ENCODE results near the gene IP6K3. TPM values are rescaled to one million over a fixed set of nuclear protein-coding genes. Genes with fewer than 3 reads are reported as not detected.

Gene IP6K3
- polyA plus RNA-seq, 3 donors: not detected

- Mint-ChIP-seq H3K4me3 (no peak overlapping the region), H3K36me3 (peaks cover 6 to 37% of the 10 kb centered on the region in 2 donors), H3K27ac (peak overlapping the region in 1 of 7 donors; percentile 15), H3K4me1 (no peaks in the 10 kb centered on the region), H3K27me3 (ENCODE audit: low read depth in 3 of 3) (peaks cover 0 to 2% (median 0%) of the 10 kb centered on the region in 3 donors), H3K9me3 (no peaks in the 10 kb centered on the region)
- WGBS (ENCODE audit: insufficient coverage): 96% methylated on average over 2 of the region's 2 CpGs
- TF ChIP-seq CTCF (IDR thresholded peaks at IDR 0.05): no peak
- H3K27ac ChIP-seq (ENCODE audit: low read depth in 1 of 2, low read length in 2 of 2): no peak overlapping the region
- no peaks in the 10 kb centered on the region for H3K9me3 ChIP-seq (replicated peaks in 1 of 2; ENCODE audit: control insufficient read depth in 1 of 2, insufficient read depth in 1 of 2, low read length in 2 of 2)
- H3K36me3 ChIP-seq (replicated peaks in 1 of 2; ENCODE audit: control insufficient read depth in 1 of 2, insufficient read depth in 2 of 2, low read length in 2 of 2): no peaks in the 10 kb centered on the region
- no peaks in the 10 kb centered on the region for H3K4me1 ChIP-seq (ENCODE audit: control insufficient read depth in 1 of 2, insufficient read depth in 2 of 2, low read length in 2 of 2)
- intact Hi-C loops (cut with micrococcal nuclease): no loop called here
- no peaks in the 10 kb centered on the region for H3K27me3 ChIP-seq (ENCODE audit: control insufficient read depth in 2 of 2, insufficient read depth in 2 of 2, low read length in 2 of 2)
- DNase-seq: no peak
- no peak overlapping the region for H2AFZ ChIP-seq (ENCODE audit: insufficient read depth, low read depth, low read length, poor library complexity, severe bottlenecking)
- H3K79me2 ChIP-seq (ENCODE audit: insufficient read depth, low read length): no peaks in the 10 kb centered on the region
- H3K4me3 ChIP-seq (replicated peaks in 1 of 3; ENCODE audit: low read depth in 2 of 3, low read length in 3 of 3): no peak overlapping the region
- H3K4me2 ChIP-seq (replicated peaks; ENCODE audit: extremely low read depth, low read length, poor library complexity, severe bottlenecking): no peak overlapping the region
- no peak overlapping the region for H3K9ac ChIP-seq (ENCODE audit: insufficient read depth, low read length, poor library complexity, severe bottlenecking)
- no peaks in the 10 kb centered on the region for H4K20me1 ChIP-seq (ENCODE audit: insufficient read depth, low read length)
Measured at GRCh38 chr6:33677689-33678088, 69.0 kb downstream of the IP6K3 start.

- Histone ChIP-seq H3K27ac (ENCODE audit: low read depth in 1 of 2, low read length in 2 of 2) (no peak overlapping the region), H3K36me3 (replicated peaks in 1 of 2; ENCODE audit: control insufficient read depth in 1 of 2, insufficient read depth in 2 of 2, low read length in 2 of 2) (no peaks in the 10 kb centered on the region), H3K9ac (ENCODE audit: insufficient read depth, low read length, poor library complexity, severe bottlenecking) (no peak overlapping the region), H4K20me1 (ENCODE audit: insufficient read depth, low read length) (no peaks in the 10 kb centered on the region), H3K27me3 (ENCODE audit: control insufficient read depth in 2 of 2, insufficient read depth in 2 of 2, low read length in 2 of 2) (no peaks in the 10 kb centered on the region), H3K4me3 (replicated peaks in 1 of 3; ENCODE audit: low read depth in 2 of 3, low read length in 3 of 3) (no peak overlapping the region), H3K4me1 (ENCODE audit: control insufficient read depth in 1 of 2, insufficient read depth in 2 of 2, low read length in 2 of 2) (no peaks in the 10 kb centered on the region), H3K79me2 (ENCODE audit: insufficient read depth, low read length) (no peaks in the 10 kb centered on the region), H3K9me3 (replicated peaks in 1 of 2; ENCODE audit: control insufficient read depth in 1 of 2, insufficient read depth in 1 of 2, low read length in 2 of 2) (no peaks in the 10 kb centered on the region), H2AFZ (ENCODE audit: insufficient read depth, low read depth, low read length, poor library complexity, severe bottlenecking) (no peak overlapping the region), H3K4me2 (replicated peaks; ENCODE audit: extremely low read depth, low read length, poor library complexity, severe bottlenecking) (no peak overlapping the region)
- no peaks in the 10 kb centered on the region for H3K4me1 Mint-ChIP-seq
- H3K27me3 Mint-ChIP-seq (ENCODE audit: low read depth in 3 of 3): peaks cover 0 to 2% (median 0%) of the 10 kb centered on the region in 3 donors
- no peak overlapping the region for H3K4me3 Mint-ChIP-seq
- 58% methylated on average over 6 of the region's 8 CpGs for WGBS (ENCODE audit: insufficient coverage)
- H3K36me3 Mint-ChIP-seq: peaks cover 6 to 35% of the 10 kb centered on the region in 2 donors
- intact Hi-C loops (cut with micrococcal nuclease): no loop called here
- DNase-seq: no peak
- no peak for TF ChIP-seq CTCF (IDR thresholded peaks at IDR 0.05)
- no peak overlapping the region for H3K27ac Mint-ChIP-seq
- no peaks in the 10 kb centered on the region for H3K9me3 Mint-ChIP-seq
Measured at GRCh38 chr6:33677143-33677660, 69.5 kb downstream of the IP6K3 start.

Data from CD14-positive monocyte (primary cell).